NCI-H1092 treated with DMSO at 0.1 percent for 48 hours (cell line): ENCODE measurements around the gene EXOSC5.
"Not testable (repeated sequence)": the region's sequence is repeated elsewhere in the genome, so short reads cannot be mapped to it uniquely, and the experiment has no call there.

Experiments used
- DNase-seq: peaks from one replicate; lab custom pipeline; 2025; lab: John Stamatoyannopoulos, UW

Gene EXOSC5

DNA sequence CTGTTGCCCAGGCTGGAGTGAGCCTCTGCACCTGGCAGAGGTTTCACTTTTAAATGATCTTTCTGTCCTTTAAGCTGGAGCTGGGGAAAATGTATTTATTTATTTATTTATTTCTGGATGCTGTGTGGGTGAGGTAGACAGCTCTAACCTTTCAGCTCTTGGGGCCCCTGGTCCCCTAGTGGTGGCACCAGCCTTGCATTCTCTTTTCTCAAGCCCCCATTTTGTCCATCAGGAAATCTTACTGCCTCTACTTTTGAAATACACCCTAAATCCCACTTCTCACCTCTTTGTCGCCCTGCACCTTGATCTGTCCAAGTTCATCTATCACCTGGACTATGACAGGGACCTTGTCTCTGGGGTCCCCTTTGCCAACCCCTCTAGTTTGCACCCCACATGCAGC lies 31.1 kb downstream of the EXOSC5 start:
- DNase-seq, result no peak

DNA sequence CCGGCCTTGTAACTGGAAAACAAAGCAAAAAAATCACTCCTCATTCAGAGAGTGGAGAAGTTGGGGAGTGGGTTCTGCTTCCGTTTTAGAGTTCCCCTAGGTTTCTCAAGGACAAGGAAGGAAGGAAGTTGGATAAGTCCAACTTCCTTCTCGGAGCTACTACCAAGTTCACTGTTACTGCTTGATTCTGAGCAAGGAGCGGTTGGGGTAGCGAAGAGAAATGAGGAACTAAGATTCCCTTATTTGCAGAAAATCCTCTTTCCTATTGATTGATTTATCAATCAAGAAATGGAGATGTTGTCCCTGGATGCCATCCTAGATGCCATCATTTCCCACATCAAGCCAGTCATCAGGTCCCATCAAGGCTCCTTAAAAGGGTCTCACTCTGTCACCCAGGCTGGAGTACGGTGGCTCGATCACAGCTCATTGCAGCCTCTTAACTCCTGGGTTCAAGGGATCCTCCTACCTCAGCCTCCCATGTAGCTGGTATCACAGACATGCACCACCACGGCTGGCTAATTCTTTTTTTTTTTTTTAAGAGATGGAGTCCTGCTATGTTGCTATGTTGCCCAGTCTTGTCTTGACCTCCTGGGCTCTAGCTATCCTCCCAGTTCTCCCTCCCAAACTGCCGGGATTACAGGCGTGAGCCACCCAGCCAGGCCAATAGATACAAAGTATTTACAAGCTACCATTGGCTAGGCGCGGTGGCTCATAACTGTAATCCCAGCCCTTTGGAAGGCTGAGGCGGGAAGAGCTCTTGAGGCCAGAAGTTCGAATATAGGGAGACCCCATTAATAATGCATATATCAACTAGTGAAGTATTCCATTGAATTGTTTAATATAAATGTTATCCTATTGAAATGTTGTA lies 32.4 kb downstream of the EXOSC5 start:
- no peak for DNase-seq

DNA sequence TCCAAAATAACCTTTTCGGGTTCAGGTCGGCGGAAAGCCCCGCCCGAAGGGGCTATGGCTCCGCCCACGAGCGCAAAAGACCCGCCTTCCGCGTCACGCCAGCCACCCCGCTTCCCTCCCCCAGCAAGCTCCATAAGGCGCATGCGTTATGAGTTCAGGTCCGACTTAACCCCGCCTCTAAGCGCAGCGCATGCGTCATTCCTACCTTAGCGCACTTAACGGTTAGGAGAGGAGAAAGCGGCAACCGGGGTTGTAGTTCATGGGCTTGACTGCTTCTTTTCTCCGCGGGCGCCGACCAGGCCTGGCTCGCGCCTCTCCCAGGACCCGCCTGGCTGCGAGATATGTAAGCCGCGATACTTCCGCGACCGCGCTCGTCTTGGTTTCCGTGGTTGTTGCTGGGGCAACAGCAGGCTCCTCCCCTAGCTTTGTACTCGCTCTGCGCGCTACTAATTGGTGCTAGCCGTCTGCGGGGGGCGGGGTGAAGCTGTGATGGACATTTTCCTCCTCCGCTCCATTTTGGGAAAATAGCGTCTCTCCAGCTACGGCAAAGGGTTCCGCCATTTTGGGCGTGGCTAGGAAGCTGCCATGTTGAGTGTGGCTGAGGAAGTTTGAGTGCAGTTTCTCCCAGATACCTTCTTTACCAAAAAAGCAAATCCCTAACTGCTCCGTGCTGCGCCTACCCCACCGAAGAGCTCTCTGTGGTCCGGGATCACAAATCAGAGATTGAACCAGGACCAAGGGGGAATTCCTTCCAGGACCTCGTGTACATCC lies 33.2 kb downstream of the EXOSC5 start, which contains the start of gene B9D2:
TSS of gene B9D2 (minus strand) at position 397 of the 771 bp plus-strand sequence. CDS start 630 bp downstream, outside the sequence.
- DNase-seq, result peak; percentile 98

DNA sequence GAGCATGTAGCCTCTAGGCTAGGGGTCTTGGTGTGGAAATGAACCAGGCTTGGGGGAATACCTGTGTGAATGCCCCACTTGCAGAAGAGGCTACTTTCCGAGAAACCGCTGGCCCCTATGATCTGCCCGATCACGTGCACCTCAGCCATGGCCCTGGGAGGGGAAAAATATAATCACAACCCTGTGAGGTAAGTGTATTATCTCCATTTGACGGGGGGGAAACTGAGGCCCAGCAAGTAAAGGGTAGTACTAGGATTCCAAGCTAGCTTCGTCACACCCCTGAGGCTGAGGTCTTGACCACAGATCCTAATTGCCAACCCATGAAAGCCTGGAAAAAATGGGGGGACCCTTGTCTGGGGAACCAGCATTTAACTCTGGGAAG lies 33.8 kb downstream of the EXOSC5 start:
- no peak for DNase-seq

DNA sequence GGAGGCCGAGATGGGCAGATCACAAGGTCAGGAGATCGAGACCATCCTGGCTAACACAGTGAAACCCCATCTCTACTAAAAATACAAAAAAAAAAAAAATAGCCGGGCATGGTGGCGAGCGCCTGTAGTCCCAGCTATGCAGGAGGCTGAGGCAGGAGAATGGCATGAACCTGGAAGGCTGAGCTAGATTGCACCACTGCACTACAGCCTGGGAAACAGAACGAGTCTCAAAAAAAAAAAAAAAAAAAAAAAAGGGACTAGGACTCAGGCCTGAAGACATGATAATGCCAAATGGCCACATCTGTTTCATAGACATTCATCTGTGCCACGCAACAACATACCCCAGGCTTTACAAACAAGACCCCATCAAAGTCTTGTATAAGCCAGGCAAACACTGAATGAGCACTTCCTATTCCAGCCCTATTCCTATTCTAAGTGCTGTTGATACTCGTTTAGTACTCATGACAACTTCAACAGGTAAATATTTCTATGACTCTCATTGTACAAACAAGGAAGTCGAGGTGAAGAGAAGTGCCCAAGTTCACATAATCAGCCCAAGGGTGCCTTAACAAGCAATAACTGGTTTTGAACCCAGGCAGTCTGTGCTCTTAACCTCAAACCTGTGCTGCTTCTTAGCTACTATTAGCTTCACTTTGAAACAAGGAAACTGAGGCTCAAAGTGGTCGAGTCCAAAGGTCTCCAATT lies 34.9 kb downstream of the EXOSC5 start:
- DNase-seq, result no peak

DNA sequence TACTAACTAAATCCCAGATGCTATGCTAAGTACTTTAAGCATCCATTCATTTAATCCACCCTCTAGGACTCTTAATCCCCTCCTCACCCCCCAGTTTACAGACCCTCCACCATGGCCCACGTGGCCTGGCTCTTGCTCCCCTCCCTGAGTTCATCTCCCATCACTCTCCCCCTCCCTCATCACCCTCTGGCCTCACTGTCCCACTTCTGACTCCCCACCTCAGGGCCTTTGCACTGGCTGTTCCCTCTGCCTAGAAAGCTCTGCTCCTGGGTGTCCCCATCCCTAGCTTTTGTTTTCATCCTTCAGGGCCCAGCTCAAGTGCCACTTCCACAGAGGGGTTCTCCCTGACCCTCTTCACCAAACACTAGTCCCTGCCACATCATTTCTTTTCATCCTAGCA lies 37.4 kb downstream of the EXOSC5 start:
- no peak for DNase-seq

DNA sequence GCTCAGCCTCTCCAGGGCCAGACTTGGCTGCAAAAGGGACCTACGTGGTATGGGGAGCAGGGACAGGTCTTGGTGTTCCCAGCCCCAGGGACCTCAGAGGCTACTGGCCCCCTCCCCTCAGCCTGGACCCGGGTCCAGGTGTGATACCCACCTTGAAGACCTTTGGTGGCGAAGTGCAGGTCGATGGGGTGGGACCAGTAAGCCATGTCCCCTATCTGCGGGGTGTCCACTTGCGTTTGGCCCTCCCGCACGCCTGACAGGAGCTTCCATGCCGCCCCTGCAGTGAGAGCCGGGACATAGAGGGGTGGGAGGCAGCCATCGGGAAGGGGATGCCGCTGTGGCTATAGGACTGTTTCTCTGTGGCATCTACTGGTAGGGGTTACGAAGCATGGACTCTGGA lies 39.4 kb downstream of the EXOSC5 start:
- DNase-seq, result no peak

DNA sequence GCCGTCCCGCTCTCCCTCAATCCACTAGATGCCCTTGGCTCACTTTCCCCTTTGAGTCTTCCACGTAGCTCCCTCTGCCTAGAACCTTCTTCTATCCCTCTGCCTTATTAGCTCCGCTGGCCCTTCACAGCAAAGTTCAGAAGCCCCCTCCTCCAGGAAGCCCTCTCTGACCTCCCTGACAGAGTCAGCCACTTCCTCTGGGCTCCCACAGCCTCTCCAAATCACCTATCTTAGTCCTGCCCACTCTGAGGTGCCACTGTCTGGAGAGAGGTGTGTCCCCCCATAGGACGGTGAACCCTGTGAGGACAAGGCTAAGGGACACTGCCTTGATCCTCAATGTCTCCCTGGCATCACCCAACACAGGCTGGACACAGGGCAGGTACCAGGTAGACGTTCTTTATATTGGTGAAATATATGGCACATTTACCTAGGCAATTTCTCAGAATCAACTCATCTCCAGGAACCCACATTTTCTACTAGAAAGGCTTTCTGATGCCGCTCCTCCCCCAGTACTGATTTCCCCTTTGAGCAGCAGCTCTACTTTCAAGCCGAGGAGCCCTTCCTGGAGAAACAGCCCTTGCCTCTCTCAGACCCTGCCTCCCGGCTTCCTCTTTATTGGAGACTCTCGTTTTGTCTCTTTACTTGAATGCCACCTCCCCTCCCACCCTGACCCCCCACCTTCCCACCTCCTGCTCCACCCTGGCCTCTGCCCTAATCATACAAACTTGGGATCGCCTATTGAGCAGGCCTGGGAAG lies 40.0 kb downstream of the EXOSC5 start:
- no peak for DNase-seq

DNA sequence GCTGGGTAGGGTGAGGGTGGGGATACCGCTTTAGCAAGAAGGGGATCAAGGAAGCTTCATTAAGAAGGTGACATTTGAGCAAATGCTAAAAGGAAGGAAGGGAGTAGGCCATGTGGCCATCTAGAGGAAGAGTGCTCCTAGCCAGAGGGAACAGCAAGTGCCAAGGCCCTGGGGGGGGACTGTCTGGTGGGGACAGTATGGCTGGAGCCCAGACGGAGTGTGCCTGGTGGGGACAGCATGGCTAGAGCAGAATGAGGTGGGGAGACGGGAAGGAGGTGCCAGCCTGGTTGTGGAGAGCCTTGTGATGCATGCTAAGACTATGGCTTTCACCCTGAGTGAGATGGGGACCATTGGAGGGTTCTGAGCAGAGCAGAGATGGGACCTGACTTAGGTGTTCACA lies 41.4 kb downstream of the EXOSC5 start:
- DNase-seq, result no peak

DNA sequence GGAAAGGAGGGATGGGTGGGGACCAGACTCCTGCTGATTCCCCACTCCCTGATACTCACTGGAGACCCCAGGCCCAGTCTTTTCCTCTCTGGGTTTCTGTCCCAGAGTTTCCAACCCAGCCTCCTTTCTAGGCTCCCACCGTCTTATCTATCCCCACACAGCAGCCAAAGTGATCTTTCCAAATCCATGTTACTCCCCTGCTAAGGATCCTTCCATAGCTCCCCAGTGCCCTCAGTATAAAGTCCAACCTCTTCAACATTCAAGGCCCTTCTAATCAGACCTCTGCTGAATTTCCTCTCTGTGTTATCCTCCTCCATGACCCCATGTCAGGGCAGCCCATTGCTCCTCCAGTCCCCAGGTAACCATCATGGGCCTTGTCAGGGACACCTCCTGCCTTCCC lies 42.1 kb downstream of the EXOSC5 start:
- no peak for DNase-seq

DNA sequence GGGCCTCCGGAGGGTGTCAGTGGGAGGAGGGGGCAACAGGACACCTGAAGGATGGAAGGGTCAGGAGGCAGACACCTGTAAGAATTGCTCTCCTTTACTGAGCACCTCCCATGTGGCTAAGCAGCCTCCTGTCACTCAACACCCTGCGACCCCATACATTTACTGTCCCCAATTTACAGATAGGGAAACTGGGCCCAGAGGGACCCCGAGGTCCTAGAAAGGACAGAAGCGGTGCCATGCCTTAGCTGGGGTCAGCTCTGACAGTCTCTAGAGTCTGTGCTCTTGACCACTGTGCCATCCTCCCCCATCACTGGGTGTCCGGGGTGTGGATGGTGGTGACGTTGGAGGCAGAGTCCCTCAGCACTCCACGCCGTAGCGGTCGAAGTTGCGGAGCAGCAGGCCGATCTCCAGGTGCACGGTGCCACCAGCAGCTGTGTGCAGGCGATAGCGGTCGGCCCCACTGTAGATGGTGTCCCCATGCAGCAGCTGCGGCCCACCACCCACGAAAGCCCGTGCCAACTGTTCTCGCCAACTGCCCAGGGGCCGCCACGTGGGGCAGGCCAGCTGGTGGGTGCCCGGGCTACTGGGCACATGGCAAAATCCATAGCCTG lies 42.7 kb downstream of the EXOSC5 start:
- no peak for DNase-seq

DNA sequence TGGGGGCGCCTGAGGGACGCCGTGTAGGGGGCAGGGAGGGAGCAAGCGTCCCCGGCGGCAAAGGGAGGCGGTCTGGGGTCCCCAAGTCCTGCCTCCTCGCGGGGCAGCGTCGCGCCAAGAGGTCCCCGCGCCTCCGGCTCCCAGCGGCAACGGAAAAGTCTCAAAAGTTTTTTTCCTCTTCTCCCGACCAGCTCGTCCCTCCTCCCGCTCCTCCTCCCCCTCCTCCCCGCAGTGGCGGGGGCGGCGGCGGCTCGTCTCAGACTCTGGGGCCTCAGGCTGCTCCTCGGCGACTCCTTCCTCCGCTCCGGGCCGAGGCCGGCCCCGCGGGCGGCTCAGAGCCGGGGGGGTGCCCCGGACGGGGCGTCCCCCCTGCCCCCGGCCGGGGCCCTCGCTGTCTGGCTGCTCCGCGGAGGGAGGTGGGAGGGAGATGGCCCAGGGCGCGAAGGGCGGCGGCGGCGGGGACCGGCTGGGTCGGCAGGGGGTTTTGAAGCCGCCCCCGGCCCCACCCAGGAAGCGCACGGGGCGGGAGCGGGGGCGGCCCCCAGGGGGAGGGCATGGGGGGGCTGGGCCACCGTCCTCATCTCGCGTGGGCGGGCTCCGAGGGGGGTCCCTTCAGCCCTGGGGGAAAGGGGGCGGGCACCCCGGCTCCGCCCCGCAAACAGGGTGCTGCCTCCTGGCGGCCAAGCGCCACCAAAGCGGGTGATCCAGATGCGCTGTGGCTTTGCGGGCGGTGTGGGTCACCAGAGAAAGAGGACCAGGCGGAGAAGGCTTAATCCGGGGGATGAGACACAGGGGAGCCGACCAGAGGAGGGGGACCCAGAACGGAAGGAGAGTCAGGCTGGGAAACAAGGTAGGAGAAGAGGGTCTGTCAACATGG lies 43.5 kb downstream of the EXOSC5 start, which contains the start of gene TGFB1:
TSS of gene TGFB1 (minus strand) at position 457 of the 877 bp plus-strand sequence. CDS start 878 bp downstream, outside the sequence.
- no peak for DNase-seq

DNA sequence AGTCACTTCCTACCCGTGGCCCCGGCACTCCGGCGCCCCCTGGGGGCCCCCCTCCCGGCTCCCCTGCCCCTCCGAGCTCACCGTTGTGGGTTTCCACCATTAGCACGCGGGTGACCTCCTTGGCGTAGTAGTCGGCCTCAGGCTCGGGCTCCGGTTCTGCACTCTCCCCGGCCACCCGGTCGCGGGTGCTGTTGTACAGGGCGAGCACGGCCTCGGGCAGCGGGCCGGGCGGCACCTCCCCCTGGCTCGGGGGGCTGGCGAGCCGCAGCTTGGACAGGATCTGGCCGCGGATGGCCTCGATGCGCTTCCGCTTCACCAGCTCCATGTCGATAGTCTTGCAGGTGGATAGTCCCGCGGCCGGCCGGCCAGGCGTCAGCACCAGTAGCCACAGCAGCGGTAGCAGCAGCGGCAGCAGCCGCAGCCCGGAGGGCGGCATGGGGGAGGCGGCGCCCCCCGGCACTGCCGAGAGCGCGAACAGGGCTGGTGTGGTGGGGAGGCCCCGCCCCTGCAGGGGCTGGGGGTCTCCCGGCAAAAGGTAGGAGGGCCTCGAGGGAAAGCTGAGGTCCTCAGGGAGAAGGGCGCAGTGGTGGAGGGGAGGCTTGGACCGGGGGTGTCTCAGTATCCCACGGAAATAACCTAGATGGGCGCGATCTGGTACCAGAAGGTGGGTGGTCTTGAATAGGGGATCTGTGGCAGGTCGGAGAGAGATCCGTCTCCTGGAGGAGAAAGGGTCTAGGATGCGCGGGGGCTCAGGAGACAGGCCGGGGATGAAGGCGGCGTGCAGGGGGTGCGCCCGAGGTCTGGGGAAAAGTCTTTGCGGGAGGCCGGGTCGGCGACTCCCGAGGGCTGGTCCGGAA lies 44.3 kb downstream of the EXOSC5 start:
- no peak for DNase-seq

DNA sequence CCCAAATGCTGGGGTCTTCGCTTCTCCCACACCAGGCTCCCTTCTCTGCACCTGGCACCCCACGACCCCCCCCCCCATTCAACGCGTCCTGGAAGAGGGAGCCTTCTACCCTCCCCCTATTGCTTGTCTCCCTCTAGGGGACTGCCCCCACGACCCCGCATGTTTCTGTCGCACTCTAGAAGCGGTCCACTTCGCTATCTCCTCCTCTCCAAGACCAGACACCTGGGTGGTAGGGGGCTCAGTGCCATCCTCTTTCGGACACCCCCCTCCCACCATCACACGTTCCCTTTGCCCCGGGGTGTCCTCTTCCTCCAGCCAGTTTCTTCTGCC lies 44.9 kb downstream of the EXOSC5 start:
- DNase-seq, result no peak

DNA sequence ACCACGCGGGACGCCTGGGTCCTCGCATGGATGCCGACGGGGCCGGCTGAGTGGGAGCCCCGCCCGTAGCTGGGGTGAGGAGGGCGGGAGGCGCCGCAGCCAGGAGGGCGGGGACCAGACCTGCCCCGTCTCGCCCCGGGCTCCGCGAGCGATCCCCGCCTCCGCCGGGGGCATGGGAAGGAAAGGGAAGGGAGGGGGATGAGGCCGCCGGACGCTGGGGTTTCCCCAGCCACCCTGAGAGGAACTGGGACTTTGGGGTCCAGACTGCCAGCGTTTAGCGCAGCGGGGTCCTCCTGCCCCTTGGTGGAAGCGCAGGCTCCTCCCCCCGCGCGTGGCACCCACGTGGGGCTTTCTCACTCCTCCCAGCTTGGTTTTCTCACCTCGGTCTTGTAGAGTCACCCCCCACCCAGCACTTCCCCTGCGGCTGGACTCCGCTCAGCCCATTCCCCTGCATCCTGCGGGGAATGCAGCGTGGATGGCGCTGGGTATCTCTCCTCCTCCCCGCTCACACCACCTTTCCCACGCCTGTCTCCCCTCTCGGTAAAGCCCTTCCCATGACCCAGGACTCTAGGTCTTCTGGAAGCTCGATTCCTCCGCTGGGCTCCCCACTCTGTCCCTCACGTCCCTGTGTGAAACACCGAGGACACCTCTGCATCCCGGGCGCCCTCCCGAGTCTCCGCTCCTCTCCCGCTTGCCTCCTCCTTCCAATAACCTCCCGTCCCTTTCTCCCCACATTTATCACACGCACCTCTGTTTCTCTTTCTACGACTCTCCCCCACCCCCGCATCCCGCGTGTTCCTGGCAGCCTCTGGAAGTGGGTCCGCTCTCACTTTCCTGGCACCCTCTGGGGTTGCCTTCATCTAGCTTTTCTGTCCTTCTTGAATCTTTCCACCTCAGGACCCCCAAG lies 45.6 kb downstream of the EXOSC5 start:
- DNase-seq, result no peak

DNA sequence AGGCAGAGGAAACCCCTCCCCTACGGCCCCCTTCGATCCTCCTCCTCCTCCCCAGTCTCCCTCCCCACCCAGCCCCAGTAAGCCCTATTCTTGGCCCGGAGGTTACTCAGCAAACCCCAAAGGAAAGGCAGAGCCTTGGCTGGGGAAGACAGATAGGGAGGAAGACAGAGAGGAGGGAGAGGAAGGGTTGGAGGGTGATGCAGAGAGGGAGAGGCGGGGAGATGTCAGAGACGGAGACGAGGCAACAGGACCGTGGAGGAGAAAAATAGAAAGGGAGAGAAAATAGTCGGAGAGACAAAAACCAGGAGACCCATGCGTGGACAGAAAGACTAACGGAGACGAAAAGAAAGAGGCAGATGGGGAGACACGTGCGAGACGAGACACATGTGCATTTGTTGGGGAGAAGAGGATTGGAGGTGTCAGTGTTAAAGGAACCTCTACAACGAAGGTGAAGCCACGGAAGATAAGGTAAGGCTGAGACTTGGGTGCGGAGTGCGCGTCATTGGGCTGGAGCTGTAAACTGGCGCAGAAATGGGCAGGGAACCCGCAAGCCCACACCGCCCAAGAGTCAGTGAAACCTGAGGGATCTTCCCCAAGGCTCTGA lies 46.3 kb downstream of the EXOSC5 start:
- no peak for DNase-seq

DNA sequence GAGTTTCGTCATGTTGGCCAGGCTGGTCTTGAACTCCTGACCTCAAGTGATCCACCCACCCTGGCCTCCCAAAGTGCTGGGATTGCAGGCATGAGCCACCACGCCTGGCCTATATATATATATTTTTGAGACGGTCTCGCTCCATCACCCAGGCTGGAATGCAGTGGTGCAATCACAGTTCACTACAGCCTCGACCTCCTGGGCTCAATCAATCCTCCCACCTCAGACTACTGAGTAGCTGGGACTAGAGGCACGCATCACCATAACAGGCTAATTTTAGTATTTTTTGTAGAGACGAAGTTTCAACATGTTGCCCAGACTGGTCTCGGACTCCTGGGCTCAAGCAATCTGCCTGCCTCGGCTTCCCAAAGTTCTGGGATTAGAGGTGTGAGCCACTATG lies 50.2 kb downstream of the EXOSC5 start:
- DNase-seq, result not testable (repeated sequence)

DNA sequence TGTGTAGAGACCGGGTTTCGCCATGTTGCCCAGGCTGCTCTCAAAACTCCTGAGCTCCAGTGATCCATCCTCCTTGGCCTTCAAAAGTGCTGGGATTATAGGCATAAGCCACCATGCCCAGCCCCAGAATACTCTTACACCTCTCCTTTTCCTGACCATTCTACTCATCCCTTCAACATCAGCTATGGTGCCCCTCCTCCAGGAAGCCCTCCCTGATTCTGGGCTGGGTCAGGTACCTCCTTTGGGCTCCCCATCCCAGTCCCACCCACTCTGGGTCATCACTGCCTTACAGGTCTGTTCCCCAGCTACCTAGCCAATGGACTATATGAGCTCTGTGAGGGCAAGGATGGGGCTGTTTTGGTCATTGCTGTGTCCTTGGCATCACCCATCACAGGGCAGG lies 53.0 kb downstream of the EXOSC5 start:
- no peak for DNase-seq
